ENCODE data around the gene PHF12. TPM values are rescaled to one million over a fixed set of nuclear protein-coding genes. Genes with fewer than 3 reads are reported as not detected.

The PHF12 gene
- total and polyA plus RNA-seq, 2 of the 4 experiments (the other 2 are of a cell fraction) = 24.4 to 25.6 TPM

GRCh38 chr17:28888832-28889231 is 62.5 kb downstream of the PHF12 start:
- Histone ChIP-seq H3K4ac (ENCODE audit: low read depth, low read length) (no peak overlapping the region), H4K5ac (ENCODE audit: low read depth, low read length) (no peak overlapping the region), H2AFZ (replicated peaks; ENCODE audit: low read length, poor library complexity) (no peak overlapping the region), H3K9me3 (ENCODE audit: control insufficient read depth, insufficient read depth, low read length) (no peaks in the 10 kb centered on the region), H3K79me1 (ENCODE audit: low read depth in 1 of 2, low read length in 2 of 2) (peaks cover 12 to 24% of the 10 kb centered on the region in 2 experiments), H2AK9ac (replicated peaks; ENCODE audit: low read depth, low read length, poor library complexity) (no peak overlapping the region), H2AK5ac (ENCODE audit: low read depth, low read length) (no peak overlapping the region), H3K14ac (replicated peaks; ENCODE audit: low read depth, low read length) (no peak overlapping the region), H3K56ac (ENCODE audit: extremely low read depth, insufficient read depth, low read length) (no peak overlapping the region), H2BK20ac (ENCODE audit: low read depth, low read length) (no peak overlapping the region), H3K36me3 (ENCODE audit: control insufficient read depth, insufficient read depth, low read length) (peaks cover 36% of the 10 kb centered on the region), H3K4me2 (ENCODE audit: low read depth, low read length) (no peak overlapping the region), H3K18ac (ENCODE audit: low read depth, low read length) (no peak overlapping the region), H3K4me3 (ENCODE audit: insufficient read depth, low read depth, low read length) (no peak overlapping the region), H3K23ac (ENCODE audit: low read depth, low read length) (no peak overlapping the region), H2BK5ac (ENCODE audit: low read depth, low read length, poor library complexity, severe bottlenecking) (no peak overlapping the region), H2BK120ac (ENCODE audit: low read depth, low read length) (no peak overlapping the region), H3K4me1 (ENCODE audit: control insufficient read depth, insufficient read depth, low read length) (no peaks in the 10 kb centered on the region), H4K8ac (ENCODE audit: low read depth in 2 of 2, low read length in 2 of 2) (no peak overlapping the region), H4K91ac (ENCODE audit: insufficient read depth, low read depth, low read length) (no peak overlapping the region), H3K9ac (ENCODE audit: low read depth, low read length) (no peak overlapping the region), H3K27me3 (ENCODE audit: control insufficient read depth, insufficient read depth, low read length) (no peaks in the 10 kb centered on the region), H3K9me1 (ENCODE audit: insufficient read depth, low read length) (peaks cover 10% of the 10 kb centered on the region), H3K27ac (ENCODE audit: insufficient read depth, low read length) (no peak overlapping the region), H2BK15ac (ENCODE audit: low read depth, low read length) (no peak overlapping the region), H4K20me1 (ENCODE audit: insufficient read depth, low read length) (peaks cover 24% of the 10 kb centered on the region; the same call in 1 of the 2 replicates)
- ATAC-seq (ENCODE audit: low read depth) (no peak), DNase-seq (no peak)
- 83% methylated on average over 1 of the region's 7 CpGs; no CpG with 5 or more reads in 1 of the 2 experiments for WGBS, 2 experiments (ENCODE audit: extremely low coverage in 2 of 2, insufficient read length in 1 of 2)
- intact Hi-C loops (cut with micrococcal nuclease) = no loop called here
- BruUV-seq (replicated peaks) = no TSS peak
- ChIA-PET CTCF (no interaction called here), POLR2A (ENCODE audit: unreplicated experiment) (no interaction called here)
- TF ChIP-seq BHLHE40 (IDR thresholded peaks at IDR 0.05; ENCODE audit: low read depth, low read length) (no peak), NFE2L2 (IDR thresholded peaks at IDR 0.05; ENCODE audit: low read depth, low read length) (no peak), RAD21 (IDR thresholded peaks at IDR 0.05; ENCODE audit: low read length) (no peak), USF2 (IDR thresholded peaks at IDR 0.05; ENCODE audit: low read depth, low read length) (no peak), CTCF (conservative IDR thresholded peaks at IDR 0.05; ENCODE audit: low read depth, low read length) (no peak), RCOR1 (IDR thresholded peaks at IDR 0.05; ENCODE audit: insufficient replicate concordance, low read length) (no peak)
- in situ Hi-C loops (cut with MboI; ENCODE audit: low sequenced_read_pairs) = no loop called here
- dilution Hi-C loops (cut with HindIII; ENCODE audit: low sequenced_read_pairs, unreplicated experiment) = no loop called here
